NCI-H1105 (cell line): ENCODE data around the gene XRCC2.
"Not testable (repeated sequence)": the region's sequence is repeated elsewhere in the genome, so short reads cannot be mapped to it uniquely, and the experiment has no call there.

Experiments used
- DNase-seq: peaks from one replicate; lab custom pipeline; 2025; lab: John Stamatoyannopoulos, UW

XRCC2 gene

DNA sequence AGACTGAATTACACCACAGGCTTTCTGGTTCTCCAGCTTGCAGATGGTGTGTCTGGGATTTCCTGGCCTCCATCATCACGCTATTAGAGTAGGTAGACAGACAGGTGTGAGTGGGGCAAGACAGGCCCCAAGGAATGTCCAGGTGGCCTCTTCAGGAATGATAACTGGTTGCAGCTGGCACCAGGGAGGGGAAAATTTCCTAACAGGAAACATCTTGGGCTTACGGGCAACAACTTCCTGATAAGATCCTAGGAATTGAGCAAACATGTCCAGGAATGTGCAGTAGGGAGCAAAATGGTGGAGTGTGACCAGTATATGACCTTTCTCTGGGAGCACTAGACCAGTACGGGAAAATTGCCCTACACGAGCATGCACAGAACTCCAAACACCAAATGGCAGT is 11.3 kb downstream of the XRCC2 start:
- DNase-seq = no peak

DNA sequence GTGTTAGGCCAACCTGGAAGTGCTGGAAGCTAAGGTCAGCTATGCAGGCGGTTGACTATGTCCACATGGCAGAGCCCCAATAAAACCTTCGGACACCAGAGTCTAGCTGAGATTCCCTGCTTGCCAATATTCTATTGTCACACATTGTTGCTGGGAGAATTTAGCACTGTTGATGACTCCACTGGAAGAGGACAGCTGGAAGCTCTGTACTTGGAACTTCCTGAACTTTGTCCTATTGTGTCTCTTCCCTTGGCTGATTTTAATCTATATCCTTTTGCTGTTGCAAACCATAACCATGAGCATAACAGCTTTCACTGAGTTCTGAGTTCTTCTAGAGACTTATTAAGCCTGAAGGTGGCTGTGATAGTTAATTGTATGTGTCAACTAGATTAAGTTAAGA is 12.0 kb downstream of the XRCC2 start:
- DNase-seq = no peak

DNA sequence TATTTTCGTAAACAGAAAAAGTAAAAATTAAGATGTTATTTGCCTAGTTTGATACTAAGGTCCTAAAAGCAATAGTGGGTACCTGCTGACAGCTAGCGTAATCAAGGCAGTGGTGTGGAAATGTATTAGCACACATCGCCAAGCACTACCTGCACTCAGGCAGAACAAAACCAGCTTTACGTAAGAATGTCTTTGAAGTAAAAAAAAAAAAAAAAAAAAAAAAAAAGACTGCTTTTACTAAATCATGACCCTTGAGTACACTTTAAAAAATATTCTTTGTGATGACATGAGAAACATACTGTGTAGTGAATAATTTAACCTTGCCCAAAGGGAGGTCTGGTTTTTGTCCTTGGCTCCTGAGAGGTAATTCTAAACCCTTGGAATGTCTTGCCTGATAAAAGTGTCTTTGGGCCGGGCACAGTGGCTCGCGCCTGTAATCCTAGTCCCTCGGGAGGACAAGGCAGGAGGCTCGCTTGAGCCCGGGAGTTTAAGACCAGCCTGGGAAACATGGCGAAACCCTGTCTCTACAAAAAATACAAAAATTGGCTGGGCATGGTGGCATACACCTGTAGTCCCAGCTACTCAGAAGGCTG is 12.7 kb downstream of the XRCC2 start:
- no peak for DNase-seq

GRCh38 chr7:152661479-152661878 is 14.5 kb downstream of the XRCC2 start:
- DNase-seq = no peak

DNA sequence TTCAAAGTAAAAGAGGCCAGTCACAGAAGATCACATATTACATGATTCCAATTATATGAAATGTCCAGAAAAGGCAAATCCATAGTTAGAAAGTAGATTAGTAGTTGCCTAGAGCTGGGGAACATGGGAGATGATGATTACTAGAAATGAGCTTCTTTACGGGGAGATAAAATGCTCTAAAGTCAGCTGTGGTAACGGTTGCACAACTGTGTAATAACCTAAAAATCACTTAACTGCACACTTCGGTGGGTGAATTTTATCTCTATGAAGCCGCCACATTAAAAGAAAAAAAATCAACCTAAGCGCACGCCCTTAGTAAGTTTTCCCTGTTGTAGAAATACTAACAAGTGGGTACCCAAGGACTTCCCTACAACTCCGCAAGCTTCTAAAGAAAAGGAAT is 15.9 kb downstream of the XRCC2 start:
- DNase-seq = no peak

GRCh38 chr7:152654971-152655370 is 21.0 kb downstream of the XRCC2 start:
- DNase-seq = no peak

DNA sequence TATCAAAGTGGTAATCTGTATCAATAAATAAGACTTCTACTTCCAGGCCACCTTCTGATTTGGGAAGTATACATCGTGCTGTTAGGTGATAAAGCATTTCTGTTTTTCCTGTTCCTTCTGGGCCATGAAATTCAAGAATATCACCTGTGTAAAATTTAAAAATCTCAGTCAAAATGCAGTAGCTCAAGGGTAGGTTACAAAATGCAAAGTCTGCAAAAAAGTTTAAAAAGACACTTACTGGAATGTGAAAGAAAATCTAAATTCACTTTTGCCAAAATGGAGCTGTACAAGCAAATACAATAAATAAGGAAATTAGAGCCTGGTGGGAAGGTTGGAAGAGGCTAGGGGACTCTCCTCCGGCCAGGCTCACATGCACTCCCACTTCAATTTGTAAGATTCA is 26.7 kb downstream of the XRCC2 start:
- DNase-seq = no peak

DNA sequence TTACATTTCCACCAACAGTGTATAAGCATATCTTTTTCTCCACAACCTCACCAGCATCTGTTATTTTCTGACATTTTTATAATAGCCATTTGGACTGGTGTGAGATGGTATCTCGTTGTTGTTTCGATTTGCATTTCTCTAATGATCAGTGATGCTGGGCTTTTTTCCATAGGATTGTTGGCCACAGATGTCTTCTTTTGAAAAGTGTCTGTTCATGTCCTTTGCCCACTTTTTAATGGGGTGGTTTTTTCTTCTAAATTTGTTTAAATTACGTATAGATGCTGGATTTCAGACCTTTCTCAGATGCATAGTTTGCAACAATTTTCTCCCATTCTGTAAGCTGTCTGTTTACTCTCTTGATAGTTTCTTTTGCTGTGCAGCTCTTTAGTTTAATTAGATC is 28.9 kb downstream of the XRCC2 start:
- DNase-seq = no peak

GRCh38 chr7:152646579-152646978 is 29.4 kb downstream of the XRCC2 start:
- not testable (repeated sequence) for DNase-seq

DNA sequence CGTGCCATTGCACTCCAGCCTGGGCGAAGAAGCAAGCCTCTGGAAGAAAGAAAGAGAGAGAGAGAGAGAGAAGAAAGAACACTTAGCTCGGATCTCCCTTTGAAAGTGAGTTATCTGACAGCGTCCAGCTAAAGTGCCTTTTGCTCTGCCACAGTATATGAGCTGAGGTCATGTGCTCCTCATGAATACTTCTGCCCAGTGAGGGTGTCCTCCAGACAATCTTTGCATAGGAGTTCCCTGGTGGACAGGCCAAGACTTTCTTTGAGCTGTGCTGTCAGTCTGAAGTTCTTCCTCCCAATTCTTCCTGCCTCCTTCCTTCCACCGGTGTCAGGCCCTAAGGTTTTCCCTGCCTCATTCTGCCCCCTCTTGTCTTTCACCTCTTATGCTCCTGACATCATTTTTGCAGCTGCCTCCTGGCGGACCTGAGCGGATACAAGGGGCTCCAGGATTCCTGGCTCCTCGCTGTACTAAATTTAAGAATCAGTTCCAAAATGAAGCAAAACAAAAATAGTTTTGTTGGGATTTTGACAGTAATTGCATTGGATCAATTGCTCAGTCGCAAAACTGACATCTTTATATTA is 31.9 kb downstream of the XRCC2 start:
- DNase-seq = no peak

DNA sequence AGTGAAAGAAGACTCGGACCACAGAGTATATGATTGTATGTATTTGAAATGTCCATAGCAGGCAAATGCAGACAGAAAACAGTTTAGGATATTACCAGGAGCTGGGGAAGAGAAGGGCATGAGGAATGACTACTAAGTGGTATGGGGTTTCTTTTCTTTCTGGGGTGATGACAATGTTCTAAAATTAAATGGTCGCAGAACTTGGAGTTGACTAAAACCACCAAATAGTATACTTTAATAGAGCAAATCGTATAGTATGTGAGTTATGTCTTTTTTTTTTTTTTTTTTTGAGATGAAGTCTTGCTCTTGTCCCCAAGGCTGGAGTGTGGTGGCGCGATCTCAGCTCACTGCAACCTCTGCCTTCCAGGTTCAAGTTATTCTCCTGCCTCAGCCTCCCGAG is 34.6 kb downstream of the XRCC2 start:
- DNase-seq = no peak

DNA sequence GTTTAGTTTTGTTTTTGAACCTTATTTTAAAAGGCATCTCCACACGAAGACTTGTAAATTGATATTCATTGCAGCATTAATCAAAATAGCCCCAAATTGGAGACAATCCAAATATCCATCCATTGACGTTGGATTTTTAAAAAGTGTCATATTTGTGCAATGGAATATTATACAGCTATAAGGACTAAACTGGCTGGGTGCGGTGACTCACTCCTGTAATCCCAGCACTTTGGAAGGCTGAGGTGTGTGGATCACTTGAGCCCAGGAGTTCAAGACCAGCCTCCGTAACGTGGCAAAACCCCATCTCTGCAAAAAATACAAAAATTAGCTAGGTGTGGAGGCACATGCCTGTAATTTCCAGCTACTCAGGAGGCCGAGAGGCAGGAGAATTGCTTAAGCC is 35.1 kb downstream of the XRCC2 start:
- DNase-seq = no peak

- DNase-seq = no peak
These were observed 37.9 kb downstream of the XRCC2 start for GRCh38 chr7:152637920-152638580.

- no peak for DNase-seq
These were observed 38.8 kb downstream of the XRCC2 start for GRCh38 chr7:152637161-152637560.

GRCh38 chr7:152636441-152636840 is 39.5 kb downstream of the XRCC2 start:
- DNase-seq = no peak

DNA sequence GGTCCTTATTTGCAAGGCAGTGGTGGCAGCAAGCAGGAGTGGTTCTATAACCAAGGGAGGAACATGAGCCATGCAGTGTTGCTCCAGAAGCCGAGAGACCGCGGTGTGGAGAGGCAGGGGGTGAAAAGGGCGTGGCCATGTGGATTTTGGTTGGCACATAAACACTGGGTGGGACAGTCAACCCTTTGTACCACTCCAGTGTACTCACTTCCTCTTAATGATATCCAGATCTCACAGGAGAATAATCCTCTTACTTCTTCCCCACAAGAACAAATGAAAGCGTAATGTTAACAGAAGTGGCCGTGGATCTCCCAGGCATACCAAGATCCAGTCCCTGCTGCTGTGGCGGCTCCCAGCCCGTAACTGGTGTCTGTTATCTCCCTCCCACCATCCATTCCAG is 42.4 kb downstream of the XRCC2 start:
- DNase-seq = no peak

- no peak for DNase-seq
These were observed 42.9 kb downstream of the XRCC2 start for GRCh38 chr7:152633072-152633471.

DNA sequence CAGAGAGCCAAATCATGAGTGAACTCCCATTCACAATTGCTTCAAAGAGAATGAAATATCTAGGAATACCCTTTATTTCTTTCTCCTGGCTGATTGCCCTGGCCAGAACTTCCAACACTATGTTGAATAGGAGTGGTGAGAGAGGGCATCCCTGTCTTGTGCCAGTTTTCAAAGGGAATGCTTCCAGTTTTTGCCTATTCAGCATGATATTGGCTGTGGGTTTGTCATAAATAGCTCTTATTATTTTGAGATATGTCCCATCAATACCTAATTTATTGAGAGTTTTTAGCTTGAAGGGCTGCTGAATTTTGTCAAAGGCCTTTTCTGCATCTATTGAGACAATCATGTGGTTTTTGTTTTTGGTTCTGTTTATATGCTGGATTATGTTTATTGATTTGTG is 47.2 kb downstream of the XRCC2 start:
- not testable (repeated sequence) for DNase-seq

DNA sequence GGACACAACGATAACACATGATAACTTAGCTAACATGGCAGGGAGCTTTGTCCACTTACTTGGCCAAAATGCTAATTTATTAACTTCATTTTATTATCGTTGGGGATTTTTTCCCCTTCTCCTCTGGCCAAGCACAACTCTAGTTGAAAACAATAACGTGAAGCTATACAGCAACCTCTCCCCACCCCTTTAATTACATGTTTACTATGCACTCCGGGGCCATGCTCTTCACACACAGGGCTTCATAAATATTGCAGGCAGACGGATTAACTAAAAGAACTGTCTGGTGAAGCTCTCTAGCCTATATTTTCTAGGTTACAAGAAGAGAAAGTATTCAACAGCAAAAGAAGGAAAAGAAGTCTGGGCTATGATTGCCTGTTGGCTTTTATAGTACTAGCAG is 51.7 kb downstream of the XRCC2 start:
- peak; percentile 42 for DNase-seq

- no peak for DNase-seq
These were observed 54.5 kb downstream of the XRCC2 start for GRCh38 chr7:152621426-152621825.

DNA sequence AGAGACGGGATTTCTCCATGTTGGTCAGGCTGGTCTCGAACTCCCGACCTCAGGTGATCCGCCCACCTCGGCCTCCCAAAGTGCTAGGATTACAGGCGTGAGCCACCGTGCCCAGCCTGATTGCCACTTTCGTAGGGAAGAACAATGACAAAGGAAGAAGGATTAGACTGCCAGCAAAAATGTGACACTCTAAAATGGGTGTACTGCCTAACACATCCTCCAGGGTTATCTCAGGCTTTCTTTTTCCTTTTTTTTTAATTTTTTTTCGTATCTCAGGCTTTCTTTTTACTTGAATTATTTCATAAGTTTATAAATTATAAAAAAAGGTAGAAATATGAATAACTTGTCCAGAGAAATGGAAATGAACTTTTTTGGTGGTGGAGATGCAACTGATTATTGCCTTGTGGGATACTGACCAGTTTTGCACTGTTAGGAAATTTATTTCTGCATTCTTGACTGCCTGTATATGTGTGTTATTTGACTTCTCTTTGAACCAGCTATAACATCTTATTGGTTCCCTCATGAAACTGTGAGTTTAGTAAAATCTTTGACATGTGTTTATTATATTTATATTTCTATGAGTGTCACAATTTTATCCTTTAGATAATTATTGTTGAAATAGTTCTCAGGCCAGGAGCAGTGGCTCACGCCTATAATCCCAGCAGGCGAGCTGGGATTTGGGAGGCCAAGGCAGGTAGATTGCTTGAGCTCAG is 56.8 kb downstream of the XRCC2 start:
- no peak for DNase-seq

GRCh38 chr7:152618427-152618826 is 57.5 kb downstream of the XRCC2 start:
- DNase-seq = no peak

DNA sequence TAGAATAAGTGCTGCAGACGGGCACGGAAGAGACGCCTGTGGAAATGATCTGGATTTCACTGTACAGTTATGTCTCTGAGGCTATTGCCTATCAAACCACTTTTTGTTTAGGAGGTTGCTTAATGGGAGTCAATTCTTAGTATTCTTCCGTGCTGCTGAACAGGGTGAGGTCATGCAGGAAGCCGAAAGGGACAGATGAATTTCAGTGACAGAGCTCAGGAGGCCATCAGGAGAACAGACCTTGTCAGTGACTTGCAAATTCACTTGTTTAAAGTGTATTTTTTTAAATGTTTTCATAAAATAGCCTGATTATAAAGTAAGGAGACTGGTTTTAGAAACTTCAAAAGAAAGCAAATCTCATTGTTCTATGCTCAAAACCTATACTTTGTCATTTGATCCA is 58.9 kb downstream of the XRCC2 start:
- DNase-seq = no peak
